Karpas-422 (cell line): ENCODE data around the gene OMA1. TPM values are rescaled to one million over a fixed set of nuclear protein-coding genes. Genes with fewer than 3 reads are reported as not detected.

Experiments used
- DNase-seq: peaks from one replicate; pipeline ENCODE4 v3.0.0-alpha.2; 2015
- H2AFZ ChIP-seq: fragments of 200-600 bp; sonication (generic); 2 replicates; pipeline ENCODE4 v1.6.1; 2014; ENCODE audit warnings: antibody characterized with exemption, low read length, mixed read lengths
- H3K27ac ChIP-seq: fragments of 200-600 bp; sonication (generic); 2 replicates; pipeline ENCODE4 v1.5.1; 2014; ENCODE audit warnings: mild to moderate bottlenecking, low read length, moderate library complexity
- H3K27me3 ChIP-seq: fragments of 200-600 bp; sonication (generic); 2 replicates; pipeline ENCODE4 v1.6.1; 2014; ENCODE audit warnings: low read length, mixed read lengths
- H3K36me3 ChIP-seq: fragments of 200-600 bp; sonication (generic); 2 replicates; pipeline ENCODE4 v1.6.1; 2014; ENCODE audit warnings: low read length, mixed read lengths; ENCODE audit not compliant: insufficient read depth
- H3K4me1 ChIP-seq: fragments of 200-600 bp; sonication (generic); 2 replicates; pipeline ENCODE4 v1.6.1; 2014; ENCODE audit warnings: mild to moderate bottlenecking, low read length, mixed read lengths
- H3K4me2 ChIP-seq: fragments of 200-600 bp; sonication (generic); 2 replicates; pipeline ENCODE4 v1.6.1; 2014; ENCODE audit warnings: low read length, low read depth, mild to moderate bottlenecking; ENCODE audit not compliant: poor library complexity, severe bottlenecking
- H3K4me3 ChIP-seq: fragments of 200-600 bp; sonication (generic); 2 replicates; pipeline ENCODE4 v1.5.1; 2014; ENCODE audit warnings: mild to moderate bottlenecking, antibody characterized with exemption, low read length, mixed read lengths
- H3K79me2 ChIP-seq: fragments of 200-600 bp; sonication (generic); 2 replicates; pipeline ENCODE4 v1.6.1; 2014; ENCODE audit warnings: mild to moderate bottlenecking, low read length, mixed read lengths
- H3K9ac ChIP-seq: fragments of 200-600 bp; sonication (generic); 2 replicates; pipeline ENCODE4 v1.6.0; 2014; ENCODE audit warnings: low read length
- H3K9me2 ChIP-seq: fragments of 200-600 bp; sonication (generic), shearing (Covaris generic); replicated peaks from 2 replicates; pipeline ENCODE4 v1.6.0; 2014; ENCODE audit warnings: mild to moderate bottlenecking, low read length, moderate library complexity; ENCODE audit not compliant: insufficient read depth
- H3K9me3 ChIP-seq: fragments of 300-700, 200-600 bp; sonication (generic); 2 replicates; pipeline ENCODE4 v1.6.1; 2014; ENCODE audit warnings: low read length, mixed read lengths
- H4K20me1 ChIP-seq: fragments of 200-600 bp; sonication (generic); 2 replicates; pipeline ENCODE4 v1.6.1; 2014; ENCODE audit warnings: mild to moderate bottlenecking, antibody characterized with exemption, low read length, low read depth; ENCODE audit not compliant: insufficient read depth
- total RNA-seq: library from RNA; depleted of rRNA; stranded (reverse); fragments of >200 nt; shearing (Covaris generic); gene quantifications from 2 replicates; pipeline ENCODE4 v1.2.3, GENCODE V29; 2014; ENCODE audit warnings: low replicate concordance

The OMA1 gene
- total RNA-seq, 1 experiment from 2014 or later: 116 TPM

GRCh38 chr1:58477390-58477789 is 69.1 kb downstream of the OMA1 start:
- H2AFZ ChIP-seq: no peak overlapping the region
- peaks cover 11% of the 10 kb centered on the region; the same call in 1 of the 2 replicates for H3K36me3 ChIP-seq
- no peak for DNase-seq
- H3K9me3 ChIP-seq: no peaks in the 10 kb centered on the region
- no peak overlapping the region for H3K4me3 ChIP-seq
- no peaks in the 10 kb centered on the region; the same call in 1 of the 2 replicates for H3K9me2 ChIP-seq
- no peak overlapping the region for H3K27ac ChIP-seq
- H3K9ac ChIP-seq: no peak overlapping the region
- no peaks in the 10 kb centered on the region for H3K4me1 ChIP-seq
- H3K27me3 ChIP-seq: no peaks in the 10 kb centered on the region
- H3K79me2 ChIP-seq: no peaks in the 10 kb centered on the region
- no peak overlapping the region for H3K4me2 ChIP-seq
- no peaks in the 10 kb centered on the region for H4K20me1 ChIP-seq

- Histone ChIP-seq H3K27ac (no peak overlapping the region), H3K4me2 (no peak overlapping the region), H3K4me3 (no peak overlapping the region), H2AFZ (no peak overlapping the region), H3K9me3 (no peaks in the 10 kb centered on the region), H3K36me3 (peaks cover 6% of the 10 kb centered on the region; the same call in 1 of the 2 replicates), H3K9ac (no peak overlapping the region), H4K20me1 (no peaks in the 10 kb centered on the region), H3K9me2 (no peaks in the 10 kb centered on the region; the same call in 1 of the 2 replicates), H3K4me1 (no peaks in the 10 kb centered on the region), H3K27me3 (no peaks in the 10 kb centered on the region), H3K79me2 (no peaks in the 10 kb centered on the region)
- no peak for DNase-seq
These were observed 70.3 kb downstream of the OMA1 start for GRCh38 chr1:58476179-58476578.

- Histone ChIP-seq H3K9ac (no peak overlapping the region), H3K9me3 (no peaks in the 10 kb centered on the region), H3K4me1 (no peaks in the 10 kb centered on the region), H3K4me2 (no peak overlapping the region), H3K36me3 (no peaks in the 10 kb centered on the region), H3K79me2 (no peaks in the 10 kb centered on the region), H4K20me1 (no peaks in the 10 kb centered on the region), H3K9me2 (no peaks in the 10 kb centered on the region), H3K27ac (no peak overlapping the region), H3K4me3 (no peak overlapping the region), H3K27me3 (no peaks in the 10 kb centered on the region), H2AFZ (no peak overlapping the region)
- DNase-seq: no peak
These were observed 77.0 kb downstream of the OMA1 start for GRCh38 chr1:58469476-58469875.

GRCh38 chr1:58469016-58469415 is 77.5 kb downstream of the OMA1 start:
- Histone ChIP-seq H3K27ac (no peak overlapping the region), H3K4me1 (no peaks in the 10 kb centered on the region), H2AFZ (no peak overlapping the region), H4K20me1 (no peaks in the 10 kb centered on the region), H3K4me2 (no peak overlapping the region), H3K9me2 (no peaks in the 10 kb centered on the region), H3K9me3 (no peaks in the 10 kb centered on the region), H3K4me3 (no peak overlapping the region), H3K36me3 (no peaks in the 10 kb centered on the region), H3K9ac (no peak overlapping the region), H3K79me2 (no peaks in the 10 kb centered on the region), H3K27me3 (no peaks in the 10 kb centered on the region)
- no peak for DNase-seq

GRCh38 chr1:58468612-58469011 is 77.9 kb downstream of the OMA1 start:
- H3K79me2 ChIP-seq: no peaks in the 10 kb centered on the region
- no peak overlapping the region for H3K4me3 ChIP-seq
- no peaks in the 10 kb centered on the region for H3K4me1 ChIP-seq
- no peak for DNase-seq
- no peaks in the 10 kb centered on the region for H3K9me3 ChIP-seq
- no peaks in the 10 kb centered on the region for H4K20me1 ChIP-seq
- H2AFZ ChIP-seq: no peak overlapping the region
- no peak overlapping the region for H3K9ac ChIP-seq
- H3K27ac ChIP-seq: no peak overlapping the region
- no peaks in the 10 kb centered on the region for H3K36me3 ChIP-seq
- H3K27me3 ChIP-seq: no peaks in the 10 kb centered on the region
- no peaks in the 10 kb centered on the region for H3K9me2 ChIP-seq
- H3K4me2 ChIP-seq: no peak overlapping the region

- no peak overlapping the region for H2AFZ ChIP-seq
- H3K27me3 ChIP-seq: no peaks in the 10 kb centered on the region
- no peaks in the 10 kb centered on the region for H4K20me1 ChIP-seq
- DNase-seq: no peak
- H3K27ac ChIP-seq: no peak overlapping the region
- H3K4me1 ChIP-seq: no peaks in the 10 kb centered on the region
- H3K4me2 ChIP-seq: no peak overlapping the region
- no peaks in the 10 kb centered on the region for H3K79me2 ChIP-seq
- H3K9ac ChIP-seq: no peak overlapping the region
- no peaks in the 10 kb centered on the region for H3K36me3 ChIP-seq
- H3K4me3 ChIP-seq: no peak overlapping the region
- no peaks in the 10 kb centered on the region for H3K9me2 ChIP-seq
- H3K9me3 ChIP-seq: no peaks in the 10 kb centered on the region
These were observed 79.8 kb downstream of the OMA1 start for GRCh38 chr1:58466630-58467241.

GRCh38 chr1:58465825-58466629 is 80.5 kb downstream of the OMA1 start:
- Histone ChIP-seq H2AFZ (no peak overlapping the region), H4K20me1 (no peaks in the 10 kb centered on the region), H3K79me2 (no peaks in the 10 kb centered on the region), H3K27me3 (no peaks in the 10 kb centered on the region), H3K9me2 (no peaks in the 10 kb centered on the region), H3K9ac (no peak overlapping the region), H3K36me3 (no peaks in the 10 kb centered on the region), H3K4me2 (no peak overlapping the region), H3K9me3 (no peaks in the 10 kb centered on the region), H3K27ac (no peak overlapping the region), H3K4me1 (no peaks in the 10 kb centered on the region), H3K4me3 (no peak overlapping the region)
- DNase-seq: no peak

GRCh38 chr1:58465176-58465575 is 81.3 kb downstream of the OMA1 start:
- DNase-seq: no peak
- no peak overlapping the region for H2AFZ ChIP-seq
- H3K9me3 ChIP-seq: no peaks in the 10 kb centered on the region
- no peak overlapping the region for H3K4me2 ChIP-seq
- no peak overlapping the region for H3K27ac ChIP-seq
- H3K36me3 ChIP-seq: no peaks in the 10 kb centered on the region
- H4K20me1 ChIP-seq: no peaks in the 10 kb centered on the region
- H3K27me3 ChIP-seq: no peaks in the 10 kb centered on the region
- no peak overlapping the region for H3K4me3 ChIP-seq
- H3K79me2 ChIP-seq: no peaks in the 10 kb centered on the region
- H3K4me1 ChIP-seq: no peaks in the 10 kb centered on the region
- no peak overlapping the region for H3K9ac ChIP-seq
- H3K9me2 ChIP-seq: no peaks in the 10 kb centered on the region
